GM12892 (cell line): ENCODE measurements around the gene FLII.

Experiments
- POLR2A ChIP-seq: IDR thresholded peaks from 2 replicates; pipeline ENCODE4 v1.6.1; 2011; ENCODE audit warnings: low read depth, low read length, control low read depth
- POLR2AphosphoS5 ChIP-seq: IDR thresholded peaks from 2 replicates; pipeline ENCODE4 v1.6.1; 2011; ENCODE audit warnings: low read depth, low read length, control low read depth

DNA sequence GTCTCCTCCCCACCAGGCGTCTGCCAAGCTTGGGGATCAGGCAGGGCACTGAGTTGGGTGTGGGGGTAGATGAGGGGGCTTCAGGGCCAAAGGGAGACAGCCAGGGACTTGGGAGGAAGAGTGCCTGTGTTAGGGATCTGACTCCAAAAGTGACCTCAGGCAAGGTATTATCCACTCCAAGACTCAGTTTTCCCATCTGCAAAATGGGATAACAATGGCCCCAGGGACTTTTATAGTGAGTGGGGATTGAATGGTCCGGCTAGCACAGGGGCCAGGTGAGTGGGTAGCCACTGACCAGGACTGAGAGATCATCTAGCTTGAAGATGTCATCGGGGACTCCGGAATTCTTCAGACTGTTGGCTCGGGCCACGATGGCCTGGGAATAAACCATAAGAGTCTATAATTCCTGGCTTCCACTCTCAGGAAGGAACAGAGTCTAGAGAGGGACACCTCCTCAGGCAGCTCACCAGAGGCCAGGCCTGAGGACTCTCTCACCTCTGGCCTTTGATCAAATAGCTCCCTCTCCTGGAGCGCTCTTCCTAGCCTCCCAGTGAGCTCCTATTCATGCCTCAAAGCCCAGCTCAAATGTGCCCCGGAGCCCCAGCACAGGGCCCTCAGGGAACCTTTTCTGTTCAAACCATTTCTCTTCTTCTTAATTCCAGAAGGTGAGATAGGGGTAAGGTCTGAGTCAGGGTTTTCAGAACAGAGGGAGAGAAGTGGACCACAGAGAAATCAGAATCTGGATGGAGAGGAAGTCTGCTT, 3.5 kb downstream of the FLII start:
- TF ChIP-seq POLR2A: no peak
- TF ChIP-seq POLR2AphosphoS5: no peak
